ENCODE data around the gene RAP1A. TPM values are rescaled to one million over a fixed set of nuclear protein-coding genes. Genes with fewer than 3 reads are reported as not detected.
A peak's percentile ranks its signal among the peaks of the same experiment; 100 is the strongest.
"Not testable (repeated sequence)": the region's sequence is repeated elsewhere in the genome, so short reads cannot be mapped to it uniquely, and the experiment has no call there.

Gene RAP1A
- polyA plus RNA-seq, 3 donors, result 61.9 to 85.8 (median 70.8) TPM

DNA sequence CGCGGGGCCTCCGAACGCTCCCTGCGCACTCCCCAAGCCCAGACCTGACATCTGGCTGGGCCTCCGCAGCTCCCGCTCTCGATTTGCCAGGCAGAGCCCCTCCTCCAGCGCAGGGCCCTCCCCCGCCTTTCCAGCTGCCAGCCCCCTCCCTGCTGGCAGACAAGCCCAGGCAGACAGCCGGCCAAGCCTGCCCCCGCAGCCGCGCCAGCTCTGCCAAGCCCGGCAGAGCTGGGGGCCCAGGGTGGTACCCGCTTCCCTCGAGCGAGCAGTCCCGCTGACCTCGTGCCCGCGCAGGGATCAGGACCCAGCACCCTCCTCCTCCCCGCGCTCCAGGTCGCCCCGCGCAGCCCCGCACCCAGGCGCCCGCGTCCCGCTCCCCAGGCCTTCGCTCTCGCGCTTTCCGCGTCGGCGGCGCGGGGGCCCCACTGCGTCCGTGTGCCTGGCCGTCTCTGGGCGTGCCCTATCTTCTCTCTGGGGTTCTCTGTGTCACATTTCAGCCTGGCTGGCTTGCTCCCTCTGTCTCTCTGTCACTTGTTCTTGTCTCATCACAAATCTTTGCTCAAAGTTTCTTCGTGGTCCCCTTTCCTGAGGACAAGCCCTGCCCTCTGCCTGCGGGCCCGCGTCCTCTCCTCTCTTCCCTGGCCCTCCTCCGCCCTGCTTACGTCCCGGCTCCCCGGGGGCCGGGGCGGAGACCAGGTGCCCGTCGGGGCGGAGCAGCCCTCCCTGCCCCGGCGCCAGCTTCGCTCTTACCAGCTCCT, 119.0 kb downstream of the RAP1A start:
- DNase-seq (ENCODE audit: extremely low read depth in 1 of 11, low read depth in 9 of 11, low spot score in 4 of 11), result peak in 4 of 11 donors; percentile 34 to 50 (median 40)

DNA sequence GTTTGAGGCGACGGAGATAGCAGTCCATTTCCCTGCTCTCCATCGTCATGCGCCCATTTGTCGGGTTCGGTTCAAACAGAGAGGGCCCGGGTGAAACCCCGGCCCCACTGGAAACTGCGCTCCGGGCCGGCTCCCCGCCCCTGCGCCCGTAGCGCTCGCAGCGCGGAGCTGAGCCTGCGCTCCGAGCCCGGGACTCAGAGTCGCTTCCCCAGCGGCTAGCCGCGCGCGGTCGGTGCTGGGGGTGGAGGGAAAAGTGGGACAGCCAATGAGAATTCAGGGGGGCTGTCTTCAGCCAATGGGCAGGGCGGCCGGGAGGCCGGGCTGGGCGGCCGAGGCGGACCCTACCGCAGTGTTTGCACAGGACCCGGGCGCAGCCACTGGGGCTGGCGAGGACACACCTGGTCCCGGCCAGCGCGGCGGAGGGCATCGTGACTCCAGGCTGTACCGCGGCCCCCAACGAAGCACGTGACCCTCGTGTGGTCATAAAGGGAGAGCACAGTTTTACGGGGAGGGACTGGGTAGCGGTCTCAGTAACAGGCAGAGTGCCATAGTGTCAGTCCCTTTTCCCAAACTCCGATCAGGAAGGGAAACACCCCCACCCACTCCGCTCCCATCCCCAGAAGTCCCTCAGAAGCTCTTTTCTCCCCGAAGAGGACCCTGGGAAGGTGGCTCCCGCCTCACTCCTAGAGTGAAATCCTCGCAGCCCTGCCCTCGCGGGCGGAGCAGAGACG, 119.8 kb downstream of the RAP1A start, which contains the start of gene INKA2:
Gene INKA2, minus strand, starts transcription at position 202 of the 731 bp plus-strand sequence. Its CDS starts 153 bp downstream, at position 49.
- peak in 7 of 11 donors; percentile 58 to 70 (median 66) for DNase-seq (ENCODE audit: extremely low read depth in 1 of 11, low read depth in 9 of 11, low spot score in 4 of 11)

DNA sequence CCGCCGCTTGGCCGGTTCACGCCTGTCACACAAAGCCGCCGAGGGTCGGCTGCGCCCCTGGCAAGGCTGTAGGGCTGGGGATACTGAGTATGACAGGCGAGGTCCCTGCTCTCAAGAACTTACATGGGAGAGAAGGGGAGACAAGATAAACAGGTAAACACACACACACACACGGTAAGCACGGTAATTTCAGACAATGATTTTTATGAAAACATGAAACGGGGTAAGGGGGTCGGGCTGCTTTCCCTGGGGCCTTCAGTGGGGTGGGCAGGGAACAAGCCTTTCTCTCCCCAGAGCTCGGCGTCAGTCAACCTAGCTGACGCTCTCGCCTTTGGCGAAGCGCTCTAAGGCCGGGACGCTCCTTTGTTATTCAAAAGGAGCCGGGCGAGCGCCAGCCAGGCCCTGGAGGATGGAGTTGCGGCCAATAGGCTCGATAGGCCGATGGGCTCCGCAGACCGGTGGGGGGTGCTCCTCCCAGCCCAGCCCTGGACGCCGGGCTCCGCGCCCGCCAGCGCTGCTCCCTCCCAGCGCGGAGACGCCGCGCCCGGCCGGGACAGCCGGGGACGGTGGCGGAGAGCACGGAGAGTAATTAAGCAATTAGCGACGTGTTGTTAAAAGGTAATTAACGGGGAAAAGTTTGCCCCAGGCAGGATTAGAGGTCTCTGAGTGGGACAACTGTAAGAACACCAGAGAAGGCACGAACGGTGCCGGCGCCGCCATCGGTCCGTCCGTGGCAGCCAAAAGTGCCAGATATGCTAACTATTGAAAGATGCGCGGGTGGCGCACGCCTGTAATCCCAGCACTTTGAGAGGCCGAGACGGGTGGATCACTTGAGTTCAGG, 120.6 kb downstream of the RAP1A start:
- peak in 2 of 11 donors; percentile 41 to 49 for DNase-seq (ENCODE audit: extremely low read depth in 1 of 11, low read depth in 9 of 11, low spot score in 4 of 11)

DNA sequence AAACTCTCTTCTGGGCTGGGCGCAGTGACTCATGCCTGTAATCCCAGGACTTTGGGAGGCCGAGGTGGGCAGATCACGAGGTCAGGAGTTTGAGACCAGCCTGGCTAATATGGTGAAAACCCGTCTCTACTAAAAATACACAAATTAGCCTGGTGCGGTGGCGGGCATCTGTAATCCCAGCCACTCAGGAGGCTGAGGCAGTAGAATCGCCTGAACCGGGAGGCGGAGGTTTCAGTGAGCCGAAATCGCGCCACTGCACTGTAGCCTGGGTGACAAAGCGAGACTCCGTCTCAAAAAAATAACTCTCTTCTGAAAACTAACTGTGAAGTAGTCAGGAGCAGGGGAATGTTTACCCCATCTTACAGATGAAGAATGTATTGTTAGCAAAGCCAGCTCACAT, 122.7 kb downstream of the RAP1A start:
- DNase-seq (ENCODE audit: extremely low read depth in 1 of 11, low read depth in 9 of 11, low spot score in 4 of 11), result not testable (repeated sequence)

DNA sequence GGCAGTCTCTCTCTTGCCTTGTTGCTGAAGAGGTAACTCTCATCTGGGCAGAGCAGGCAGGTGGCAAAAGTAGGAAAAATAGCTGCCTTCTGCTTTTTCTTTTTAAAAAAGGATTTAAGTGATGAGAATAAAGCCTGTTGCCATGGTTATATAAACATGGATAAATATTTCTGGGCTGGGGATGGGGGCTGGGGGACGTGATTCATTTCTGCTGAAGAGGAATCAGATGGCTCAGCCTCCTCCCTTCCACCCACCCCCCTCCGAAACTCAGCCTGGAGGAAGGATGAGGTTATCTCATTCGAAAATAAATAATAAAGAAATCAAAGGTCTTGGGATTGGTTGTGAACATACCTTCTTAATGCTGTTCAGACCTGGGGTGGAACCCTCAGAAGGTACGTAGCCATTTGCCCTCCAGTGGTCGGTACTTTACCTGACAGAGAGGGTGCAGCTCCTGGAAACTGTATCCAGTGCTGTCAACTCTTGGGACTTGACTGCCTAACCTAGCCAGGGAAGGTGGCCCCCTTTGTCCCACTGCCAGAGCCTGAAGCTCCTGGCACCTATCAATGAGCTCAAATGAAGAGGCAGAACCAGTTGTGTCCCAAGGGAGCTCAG, 123.5 kb downstream of the RAP1A start:
- DNase-seq (ENCODE audit: extremely low read depth in 1 of 11, low read depth in 9 of 11, low spot score in 4 of 11), result no peak

DNA sequence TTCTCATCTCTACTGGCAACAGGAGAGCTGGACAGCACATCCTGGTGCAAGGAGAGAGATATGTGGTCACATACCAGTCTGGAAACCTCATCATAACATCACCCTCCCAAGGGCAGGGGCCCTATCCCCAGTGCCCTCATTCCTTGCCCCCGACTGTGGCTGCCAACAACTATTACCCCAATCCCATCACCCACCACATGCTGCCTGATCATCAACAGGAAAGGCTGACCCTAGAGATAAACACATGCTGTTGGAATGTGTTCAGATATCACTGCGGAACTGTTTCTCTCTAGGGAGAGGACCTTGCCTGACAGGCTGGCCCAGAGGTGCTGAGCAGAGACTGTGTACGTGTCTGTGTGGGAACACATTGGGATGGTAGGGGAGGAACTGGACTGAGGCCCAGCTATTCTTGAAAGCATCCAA, 124.1 kb downstream of the RAP1A start:
- no peak for DNase-seq (ENCODE audit: extremely low read depth in 1 of 11, low read depth in 9 of 11, low spot score in 4 of 11)

DNA sequence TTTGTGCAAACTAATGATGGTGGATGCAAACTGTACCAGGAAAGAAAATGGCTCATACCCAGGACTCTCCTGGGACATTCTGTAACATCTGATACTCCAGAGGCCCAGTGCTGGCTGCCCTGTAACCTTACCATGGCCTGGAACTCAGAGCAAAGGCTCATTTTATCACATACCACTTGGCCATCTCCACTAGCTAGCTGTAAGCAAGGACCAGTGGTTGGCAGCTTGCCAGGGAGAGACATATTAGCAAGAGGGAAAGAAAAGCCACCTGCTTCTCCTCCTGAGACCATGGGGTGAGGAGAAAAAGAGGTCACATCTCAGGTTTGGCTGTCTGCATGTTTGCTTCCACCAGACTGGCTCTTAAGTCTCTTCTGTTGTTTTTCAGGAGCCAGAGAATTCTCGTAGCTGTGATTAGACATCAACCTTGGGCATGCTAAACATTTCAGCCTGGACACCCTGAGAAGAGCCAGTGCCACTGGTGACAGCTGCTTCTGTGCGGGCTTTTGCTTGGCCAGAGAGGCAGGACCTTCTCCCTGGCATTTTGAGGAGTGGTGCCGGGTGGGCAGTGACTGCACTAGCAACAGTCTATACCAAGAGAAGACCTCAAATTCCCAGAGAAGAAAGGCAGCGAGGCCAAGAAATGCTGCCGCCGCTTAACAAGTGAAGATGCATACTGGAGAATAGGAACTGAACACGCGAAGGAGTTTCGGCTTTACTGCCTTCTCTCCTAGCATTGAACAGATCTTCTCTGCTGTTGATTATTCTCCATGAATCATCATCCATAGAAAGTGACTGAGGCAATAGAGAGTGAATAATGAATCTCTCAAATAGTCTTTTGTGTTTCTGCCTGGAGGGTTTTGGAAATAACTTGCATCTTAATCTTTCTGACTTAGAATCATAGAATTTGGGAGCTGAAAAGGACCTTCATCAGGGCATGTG, 126.4 kb downstream of the RAP1A start:
- DNase-seq (ENCODE audit: extremely low read depth in 1 of 11, low read depth in 9 of 11, low spot score in 4 of 11), result no peak

DNA sequence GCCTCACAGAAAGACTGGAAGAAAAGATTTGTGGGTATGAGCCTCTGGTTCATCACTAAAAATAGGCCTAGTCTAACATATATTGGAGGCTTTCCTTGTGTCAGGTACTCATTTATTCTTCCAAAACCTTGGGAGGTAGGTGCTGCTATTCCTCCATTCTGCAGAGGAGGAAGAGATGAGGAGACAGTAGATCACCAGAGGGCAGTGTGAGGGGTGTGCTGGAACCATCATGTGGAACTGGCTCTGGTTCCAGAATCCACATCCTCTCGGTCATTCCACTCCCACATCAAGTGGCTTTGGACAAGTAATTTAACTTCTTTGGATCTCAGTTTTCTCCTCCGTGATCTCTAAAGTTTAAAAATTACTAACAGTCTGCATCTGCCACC, 127.0 kb downstream of the RAP1A start:
- no peak for DNase-seq (ENCODE audit: extremely low read depth in 1 of 11, low read depth in 9 of 11, low spot score in 4 of 11)

DNA sequence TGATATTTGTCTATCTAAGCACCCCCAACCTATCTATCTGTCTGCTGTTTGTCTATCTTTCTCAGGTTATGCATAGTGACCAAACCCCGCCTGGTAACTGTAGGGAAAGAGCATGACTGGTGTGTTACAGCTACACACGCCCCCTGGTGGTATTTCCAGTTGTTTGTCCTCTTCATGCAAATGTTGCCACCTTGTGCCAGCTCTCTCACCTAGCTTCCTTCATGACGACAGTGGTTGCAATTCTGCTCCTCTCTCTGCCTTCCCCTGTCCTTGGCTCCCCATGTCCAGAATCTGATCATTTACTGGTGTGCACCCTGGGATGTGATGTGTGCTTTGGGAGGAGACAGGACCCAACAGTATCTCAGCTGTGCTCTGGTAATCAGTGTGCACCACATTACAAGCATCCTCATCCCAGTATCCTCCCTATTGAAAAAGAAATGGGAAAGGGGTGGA, 127.7 kb downstream of the RAP1A start:
- DNase-seq (ENCODE audit: extremely low read depth in 1 of 11, low read depth in 9 of 11, low spot score in 4 of 11), result no peak

DNA sequence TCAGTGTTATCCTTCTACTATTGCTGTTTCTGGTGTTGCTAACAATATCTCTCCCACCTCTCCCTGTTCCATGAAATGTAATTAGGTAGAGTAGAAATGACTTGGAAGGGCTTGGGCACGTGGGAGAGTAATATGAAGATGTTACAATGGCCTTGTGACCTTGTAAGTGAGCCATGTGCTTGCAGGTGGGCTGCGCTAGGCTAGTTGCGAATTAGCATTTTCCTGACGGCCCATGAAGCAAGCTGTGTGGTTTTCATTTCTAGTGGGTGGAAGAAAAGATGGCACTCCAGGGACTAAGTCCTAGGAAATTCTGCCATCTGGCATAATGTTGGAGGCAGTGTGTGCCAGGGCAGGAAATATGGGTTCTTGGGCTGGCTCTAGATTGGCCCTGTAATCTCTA, 128.4 kb downstream of the RAP1A start:
- DNase-seq (ENCODE audit: extremely low read depth in 1 of 11, low read depth in 9 of 11, low spot score in 4 of 11), result no peak

DNA sequence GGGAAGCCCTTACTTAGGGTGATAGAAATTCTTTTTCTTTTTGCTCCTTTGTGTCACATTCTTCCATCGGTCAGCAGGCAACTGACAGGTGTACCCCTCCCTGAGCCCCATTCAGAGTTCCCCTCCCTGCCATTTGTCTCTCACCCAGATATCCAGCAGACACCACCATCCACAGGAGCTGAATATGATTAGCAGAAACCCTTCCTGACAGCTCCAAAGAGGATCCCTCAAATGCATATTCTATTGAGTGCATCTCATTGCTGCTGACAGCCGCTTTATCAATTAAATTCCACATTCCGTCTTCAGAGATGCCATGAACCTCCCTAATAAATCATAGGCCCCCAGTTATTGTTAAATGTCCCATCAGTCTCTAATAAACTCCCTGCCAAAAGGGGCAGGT, 130.0 kb downstream of the RAP1A start:
- no peak for DNase-seq (ENCODE audit: extremely low read depth in 1 of 11, low read depth in 9 of 11, low spot score in 4 of 11)

DNA sequence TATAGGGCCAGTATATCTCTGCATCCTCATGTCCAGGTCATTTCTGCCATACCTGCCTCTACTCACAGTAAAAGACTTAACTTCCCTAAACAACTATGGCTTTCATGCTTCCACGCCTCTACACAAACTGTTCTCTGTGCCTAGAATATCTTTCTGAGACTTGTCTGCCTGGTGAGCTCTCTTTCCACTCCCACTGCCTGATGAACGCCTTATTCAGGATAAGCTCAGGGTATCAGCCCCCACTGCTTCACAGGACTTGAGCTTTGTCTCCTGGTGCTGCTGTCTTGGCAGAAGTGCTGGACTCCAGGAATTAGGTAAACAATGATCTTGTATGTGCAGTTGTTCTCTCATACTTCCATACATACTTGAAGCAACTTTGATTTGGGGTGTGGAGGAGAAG, 131.3 kb downstream of the RAP1A start:
- no peak for DNase-seq (ENCODE audit: extremely low read depth in 1 of 11, low read depth in 9 of 11, low spot score in 4 of 11)

DNA sequence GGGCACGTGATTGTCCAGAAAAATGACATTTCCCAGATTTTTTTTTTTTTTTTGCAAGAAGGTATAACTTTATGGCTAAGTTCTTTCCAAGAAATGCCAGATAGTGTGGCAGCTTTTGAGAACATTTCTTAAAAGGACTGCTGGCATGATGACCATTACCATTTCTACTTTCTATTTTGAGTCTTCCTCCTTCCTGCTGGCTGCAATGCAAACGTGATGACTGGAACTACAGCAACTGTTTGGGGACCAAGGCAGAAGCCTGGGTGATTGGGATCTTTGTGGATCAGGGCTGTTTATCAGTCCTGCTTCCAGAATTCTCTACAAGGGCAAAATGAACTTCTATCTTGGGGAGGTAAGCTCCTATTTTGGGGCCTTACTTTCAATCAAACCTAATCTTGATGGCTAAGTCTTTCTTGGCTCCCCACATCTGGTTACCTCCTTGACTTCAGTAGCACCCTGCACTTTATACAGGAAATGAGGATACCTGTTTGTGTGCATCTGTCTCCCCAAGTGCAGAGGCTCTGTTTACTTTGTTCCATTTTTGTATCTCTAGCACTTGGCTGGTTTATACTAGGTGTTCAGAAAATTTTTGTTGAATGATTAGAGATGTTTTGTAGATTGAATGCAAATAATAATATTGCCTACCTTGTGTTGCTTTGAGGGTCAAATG, 132.5 kb downstream of the RAP1A start:
- no peak for DNase-seq (ENCODE audit: extremely low read depth in 1 of 11, low read depth in 9 of 11, low spot score in 4 of 11)

DNA sequence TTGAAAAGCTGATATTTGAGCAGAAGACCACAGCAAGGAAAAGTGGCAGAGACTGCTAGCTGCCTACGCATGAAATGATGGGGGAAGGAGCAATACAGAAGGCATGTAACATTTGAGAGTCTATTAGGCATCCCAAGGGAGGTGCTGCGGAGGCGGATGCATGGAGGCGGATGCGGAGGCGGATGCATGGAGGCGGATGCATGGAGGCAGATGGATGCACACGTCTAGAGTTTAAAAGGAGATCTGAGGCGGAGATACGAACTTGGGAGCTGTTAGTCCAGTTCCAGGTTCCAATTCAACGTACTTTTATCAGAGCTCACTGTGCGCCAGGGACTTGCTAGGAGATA, 135.4 kb downstream of the RAP1A start:
- peak in 5 of 11 donors; percentile 46 to 66 (median 61) for DNase-seq (ENCODE audit: extremely low read depth in 1 of 11, low read depth in 9 of 11, low spot score in 4 of 11)

DNA sequence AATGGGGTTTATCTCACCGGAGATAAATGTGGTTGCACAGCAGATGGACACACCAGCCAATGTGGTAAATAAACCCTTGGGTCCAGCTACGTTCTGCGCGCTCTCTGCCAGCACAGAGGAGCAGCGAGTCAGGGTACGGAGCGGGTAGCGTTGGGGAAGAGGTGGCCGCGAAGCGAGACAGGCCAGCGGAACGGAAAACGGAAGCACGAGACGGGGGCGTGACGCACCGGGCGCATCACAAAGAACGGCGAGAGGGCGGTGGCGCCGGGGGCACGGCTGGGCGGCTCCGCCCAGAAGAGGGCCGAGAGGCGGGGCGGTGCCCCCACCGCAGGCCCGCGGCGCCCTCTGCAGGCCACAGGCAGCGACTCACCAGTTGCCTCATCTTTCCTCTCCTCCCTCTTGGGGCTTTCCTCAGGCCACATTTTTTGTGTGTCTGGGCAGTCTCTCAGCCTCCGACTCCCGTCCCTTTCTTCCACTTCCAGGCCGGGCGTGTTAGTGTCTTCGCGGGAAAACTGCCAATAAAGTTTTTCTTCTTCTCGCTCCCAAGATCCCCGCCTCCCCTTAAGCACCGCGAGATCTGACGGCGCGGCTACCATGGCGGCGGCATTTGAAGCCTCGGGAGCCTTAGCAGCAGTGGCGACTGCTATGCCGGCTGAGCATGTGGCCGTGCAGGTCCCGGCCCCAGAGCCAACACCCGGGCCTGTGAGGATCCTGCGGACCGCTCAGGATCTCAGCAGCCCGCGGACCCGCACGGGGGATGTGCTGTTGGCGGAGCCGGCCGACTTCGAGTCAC, 135.9 kb downstream of the RAP1A start, which contains the start of gene DDX20:
Gene DDX20, plus strand, starts transcription at position 571 of the 793 bp plus-strand sequence. Its CDS starts 24 bp downstream, at position 595.
- peak; percentile 91 to 97 (median 94) for DNase-seq (ENCODE audit: extremely low read depth in 1 of 11, low read depth in 9 of 11, low spot score in 4 of 11)

DNA sequence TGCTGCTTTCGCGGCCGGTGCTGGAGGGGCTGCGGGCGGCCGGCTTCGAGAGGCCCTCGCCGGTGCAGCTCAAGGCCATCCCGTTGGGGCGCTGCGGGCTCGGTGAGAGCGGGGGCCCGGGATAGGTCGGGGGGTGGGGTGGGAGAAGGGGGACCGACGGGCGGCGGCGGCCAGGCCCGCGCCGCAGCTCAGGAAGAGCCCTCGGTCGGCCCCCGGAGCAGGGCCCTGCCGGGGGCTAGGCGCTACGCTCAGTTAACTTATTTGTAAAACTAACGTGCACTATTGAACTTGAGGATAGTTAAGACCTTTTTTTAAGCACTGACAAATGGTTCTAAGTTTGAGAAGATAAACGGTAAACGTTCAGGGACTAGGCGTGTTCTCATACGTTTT, 136.5 kb downstream of the RAP1A start:
- DNase-seq (ENCODE audit: extremely low read depth in 1 of 11, low read depth in 9 of 11, low spot score in 4 of 11), result no peak

DNA sequence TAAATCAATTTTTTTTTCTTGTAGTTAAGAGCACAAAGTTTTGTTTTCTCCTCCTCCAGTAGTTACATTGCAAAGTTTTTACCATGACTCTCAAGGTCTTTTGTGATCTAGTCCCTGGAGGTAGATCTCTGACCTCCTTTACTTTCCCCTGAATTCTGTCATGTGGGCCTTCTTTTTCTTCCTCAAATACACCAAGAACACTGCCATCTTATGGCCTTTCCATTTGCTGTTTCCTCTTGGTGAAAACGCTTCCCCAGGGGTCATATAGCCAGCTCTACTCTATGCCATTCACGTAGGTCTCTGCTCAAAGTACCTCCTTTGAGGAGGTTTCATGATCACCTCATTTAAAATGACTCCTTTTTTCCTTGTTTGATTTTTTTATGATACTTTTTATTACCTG, 138.8 kb downstream of the RAP1A start:
- no peak for DNase-seq (ENCODE audit: extremely low read depth in 1 of 11, low read depth in 9 of 11, low spot score in 4 of 11)

All from renal cortex interstitium (tissue), 11 donors.